CD14-positive monocyte (primary cell): Measurements from ENCODE around the gene NDUFC2. TPM values are rescaled to one million over a fixed set of nuclear protein-coding genes. Genes with fewer than 3 reads are reported as not detected.

Source experiments
- DNase-seq, 3 donors: peaks; one replicate each; pipeline ENCODE4 v3.0.0-alpha.2; 2011 to 2022
- H2AFZ ChIP-seq: 2 replicates; pipeline ENCODE4 v1.6.0; 2012; ENCODE audit warnings: mild to moderate bottlenecking, low read depth, low read length, inconsistent platforms; ENCODE audit not compliant: insufficient read depth, poor library complexity, severe bottlenecking
- H3K27ac ChIP-seq, 2 donors: 1 replicate in 1 of 2; 2 replicates in 1 of 2; pipeline ENCODE4 v1.5.1; 2012 to 2013; ENCODE audit warnings: low read length in 2 of 2, control low read depth in 1 of 2, inconsistent platforms in 1 of 2, low read depth in 1 of 2, mild to moderate bottlenecking in 1 of 2
- H3K27me3 ChIP-seq, 2 donors: one replicate each; pipeline versions ENCODE4 v1.6.0 to v1.6.1; 2011 to 2013; ENCODE audit warnings: low read length in 2 of 2; ENCODE audit not compliant: control insufficient read depth in 2 of 2, insufficient read depth in 2 of 2
- H3K36me3 ChIP-seq, 2 donors: replicated peaks in 1 of 2; 1 replicate in 1 of 2; 2 replicates in 1 of 2; pipeline versions ENCODE4 v1.5.1 to v1.6.1; 2012 to 2013; ENCODE audit warnings: low read length in 2 of 2, control low read depth in 1 of 2, inconsistent platforms in 1 of 2, mild to moderate bottlenecking in 1 of 2; ENCODE audit not compliant: insufficient read depth in 2 of 2, control insufficient read depth in 1 of 2
- H3K4me1 ChIP-seq, 2 donors: 1 replicate in 1 of 2; 2 replicates in 1 of 2; pipeline versions ENCODE4 v1.5.1 to v1.6.1; 2012 to 2013; ENCODE audit warnings: low read length in 2 of 2, control low read depth in 1 of 2, inconsistent platforms in 1 of 2, mild to moderate bottlenecking in 1 of 2, moderate library complexity in 1 of 2; ENCODE audit not compliant: insufficient read depth in 2 of 2, control insufficient read depth in 1 of 2
- H3K4me2 ChIP-seq: replicated peaks from 2 replicates; pipeline ENCODE3; 2012; ENCODE audit warnings: low read length, moderate library complexity, mild to moderate bottlenecking; ENCODE audit not compliant: poor library complexity, severe bottlenecking; ENCODE audit errors: extremely low read depth
- H3K4me3 ChIP-seq, 3 experiments: fragments of 200-600 bp in 1 of 3; sonication (generic) in 1 of 3; replicated peaks in 1 of 3; 1 replicate in 2 of 3; 2 replicates in 1 of 3; pipeline ENCODE4 v1.5.1; 2011 to 2013; ENCODE audit warnings: low read length in 3 of 3, mild to moderate bottlenecking in 3 of 3, control low read depth in 2 of 3, low read depth in 2 of 3, inconsistent platforms in 1 of 3, moderate library complexity in 1 of 3
- H3K79me2 ChIP-seq: 2 replicates; pipeline ENCODE4 v1.6.0; 2012; ENCODE audit warnings: mild to moderate bottlenecking, control low read depth, inconsistent platforms, low read length, moderate library complexity; ENCODE audit not compliant: insufficient read depth
- H3K9ac ChIP-seq: 2 replicates; pipeline ENCODE4 v1.6.0; 2017; ENCODE audit warnings: low read length, mild to moderate bottlenecking; ENCODE audit not compliant: insufficient read depth, poor library complexity, severe bottlenecking
- H3K9me3 ChIP-seq, 2 donors: replicated peaks in 1 of 2; 1 replicate in 1 of 2; 2 replicates in 1 of 2; pipeline versions ENCODE4 v1.5.1 to v1.6.1; 2012 to 2013; ENCODE audit warnings: low read length in 2 of 2, control low read depth in 1 of 2; ENCODE audit not compliant: control insufficient read depth in 1 of 2, insufficient read depth in 1 of 2
- H4K20me1 ChIP-seq: 2 replicates; pipeline ENCODE4 v1.6.0; 2012; ENCODE audit warnings: mild to moderate bottlenecking, low read length, control low read depth, moderate library complexity; ENCODE audit not compliant: insufficient read depth
- H3K27ac Mint-ChIP-seq, 7 donors: one replicate each; pipeline ENCODE4 v1.8.0; 2020; ENCODE audit warnings: mild to moderate bottlenecking in 7 of 7, mixed read lengths in 7 of 7, moderate library complexity in 6 of 7, inconsistent platforms in 2 of 7
- H3K27me3 Mint-ChIP-seq, 3 donors: one replicate each; pipeline ENCODE4 v1.8.0; 2021 to 2022; ENCODE audit warnings: low read depth in 3 of 3, mild to moderate bottlenecking in 3 of 3, mixed read lengths in 3 of 3, moderate library complexity in 3 of 3, inconsistent platforms in 1 of 3
- H3K36me3 Mint-ChIP-seq, 2 donors: one replicate each; pipeline ENCODE4 v1.8.0; 2020; ENCODE audit warnings: mixed read lengths in 2 of 2, inconsistent platforms in 1 of 2, mild to moderate bottlenecking in 1 of 2
- H3K4me1 Mint-ChIP-seq: one replicate; pipeline ENCODE4 v1.8.0; 2020; ENCODE audit warnings: mild to moderate bottlenecking, mixed read lengths
- H3K4me3 Mint-ChIP-seq, 2 donors: one replicate each; pipeline ENCODE4 v1.8.0; 2020; ENCODE audit warnings: mild to moderate bottlenecking in 2 of 2, mixed read lengths in 2 of 2, moderate library complexity in 1 of 2
- H3K9me3 Mint-ChIP-seq, 7 donors: one replicate each; pipeline ENCODE4 v1.8.0; 2020 to 2022; ENCODE audit warnings: mixed read lengths in 7 of 7, mild to moderate bottlenecking in 6 of 7, moderate library complexity in 6 of 7, inconsistent platforms in 2 of 7
- WGBS: methylation state at CpG from one replicate; pipeline ENCODE4 v1.1.5; 2013; ENCODE audit warnings: missing lambda C conversion rate; ENCODE audit not compliant: insufficient coverage; 5-methylcytosine and 5-hydroxymethylcytosine counted together
- intact Hi-C, 2 donors: fragments of 100-400 bp; cut with micrococcal nuclease; formaldehyde crosslinking; loops; one replicate each; pipeline versions ENCODE4 v1.15.0 to v1.15.1; 2023
- polyA plus RNA-seq, 3 donors: library from polyadenylated mRNA; depleted of rRNA in 1 of 3; unstranded in 2 of 3; stranded (reverse) in 1 of 3; fragments of 300-500 nt in 2 of 3; fragments of >200 nt in 1 of 3; fragmentation: Illumina TruSeq in 2 of 3; gene quantifications; 1 replicate in 2 of 3; 2 replicates in 1 of 3; pipeline ENCODE4 v1.2.3, GENCODE V29; 2012 to 2021
- TF ChIP-seq, protein P1 (sequence below): fragments of 200-600 bp; IDR thresholded peaks from one replicate; pipeline ENCODE4 v1.8.0; 2022; ENCODE audit warnings: antibody characterized with exemption, mild to moderate bottlenecking

Gene NDUFC2
- polyA plus RNA-seq, 3 donors, result 47.7 to 219 (median 209) TPM

DNA sequence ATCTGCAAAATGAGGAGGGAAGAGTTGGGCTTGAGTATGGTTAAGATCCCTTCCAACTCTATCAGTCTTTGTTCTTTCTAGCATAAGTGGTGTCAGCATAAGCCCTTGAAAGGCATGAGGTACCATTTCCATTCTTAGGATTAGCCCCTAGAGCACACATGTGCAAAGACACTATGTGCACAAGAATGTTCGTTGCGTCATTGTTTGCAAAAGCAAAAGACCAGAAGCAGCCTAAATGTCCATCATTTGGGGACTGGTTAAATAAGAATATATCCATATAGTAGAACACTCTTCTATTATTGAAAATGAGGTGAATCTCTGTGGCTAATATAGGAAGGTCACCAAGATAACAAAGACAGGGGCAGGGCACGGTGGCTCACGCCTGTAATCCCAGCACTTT, 46.6 kb downstream of the NDUFC2 start:
- Histone ChIP-seq H3K4me3 (no peak overlapping the region), H3K4me2 (no peak overlapping the region), H3K4me1 (no peaks in the 10 kb centered on the region), H4K20me1 (no peaks in the 10 kb centered on the region), H2AFZ (no peak overlapping the region), H3K9me3 (no peaks in the 10 kb centered on the region), H3K79me2 (no peaks in the 10 kb centered on the region), H3K9ac (no peak overlapping the region), H3K36me3 (no peaks in the 10 kb centered on the region), H3K27ac (no peak overlapping the region), H3K27me3 (no peaks in the 10 kb centered on the region)
- Mint-ChIP-seq H3K36me3 (no peaks in the 10 kb centered on the region), H3K27me3 (peaks cover 0 to 5% (median 3%) of the 10 kb centered on the region in 3 donors), H3K4me3 (no peak overlapping the region), H3K4me1 (no peaks in the 10 kb centered on the region), H3K27ac (no peak overlapping the region), H3K9me3 (peaks cover 0 to 2% (median 0%) of the 10 kb centered on the region in 7 donors)
- no peak for DNase-seq
- intact Hi-C loops, result no loop called here
- no CpG with 5 or more reads among the region's 4 CpGs for WGBS
- TF ChIP-seq, protein P1, sequence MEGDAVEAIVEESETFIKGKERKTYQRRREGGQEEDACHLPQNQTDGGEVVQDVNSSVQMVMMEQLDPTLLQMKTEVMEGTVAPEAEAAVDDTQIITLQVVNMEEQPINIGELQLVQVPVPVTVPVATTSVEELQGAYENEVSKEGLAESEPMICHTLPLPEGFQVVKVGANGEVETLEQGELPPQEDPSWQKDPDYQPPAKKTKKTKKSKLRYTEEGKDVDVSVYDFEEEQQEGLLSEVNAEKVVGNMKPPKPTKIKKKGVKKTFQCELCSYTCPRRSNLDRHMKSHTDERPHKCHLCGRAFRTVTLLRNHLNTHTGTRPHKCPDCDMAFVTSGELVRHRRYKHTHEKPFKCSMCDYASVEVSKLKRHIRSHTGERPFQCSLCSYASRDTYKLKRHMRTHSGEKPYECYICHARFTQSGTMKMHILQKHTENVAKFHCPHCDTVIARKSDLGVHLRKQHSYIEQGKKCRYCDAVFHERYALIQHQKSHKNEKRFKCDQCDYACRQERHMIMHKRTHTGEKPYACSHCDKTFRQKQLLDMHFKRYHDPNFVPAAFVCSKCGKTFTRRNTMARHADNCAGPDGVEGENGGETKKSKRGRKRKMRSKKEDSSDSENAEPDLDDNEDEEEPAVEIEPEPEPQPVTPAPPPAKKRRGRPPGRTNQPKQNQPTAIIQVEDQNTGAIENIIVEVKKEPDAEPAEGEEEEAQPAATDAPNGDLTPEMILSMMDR, result no peak

- H3K4me2 ChIP-seq, result no peak overlapping the region
- H3K27ac Mint-ChIP-seq, result no peak overlapping the region
- TF ChIP-seq, protein P1, result no peak
These were observed 47.6 kb downstream of the NDUFC2 start for GRCh38 chr11:78032090-78032489.

More at GRCh38 chr11:78032090-78032489, 47.6 kb downstream of the NDUFC2 start:
- H3K4me3 Mint-ChIP-seq, result no peak overlapping the region
- peaks cover 0 to 3% (median 0%) of the 10 kb centered on the region in 7 donors for H3K9me3 Mint-ChIP-seq
- no peaks in the 10 kb centered on the region for H3K4me1 ChIP-seq
- no peaks in the 10 kb centered on the region for H3K79me2 ChIP-seq
- no peaks in the 10 kb centered on the region for H3K9me3 ChIP-seq
- H3K4me3 ChIP-seq, result no peak overlapping the region
- no peak overlapping the region for H3K9ac ChIP-seq
- H3K27ac ChIP-seq, result no peak overlapping the region
- H3K4me1 Mint-ChIP-seq, result no peaks in the 10 kb centered on the region
- H3K27me3 Mint-ChIP-seq, result peaks cover 0 to 5% (median 5%) of the 10 kb centered on the region in 3 donors
- no peak for DNase-seq
- H3K36me3 Mint-ChIP-seq, result no peaks in the 10 kb centered on the region
- H3K27me3 ChIP-seq, result no peaks in the 10 kb centered on the region
- H4K20me1 ChIP-seq, result no peaks in the 10 kb centered on the region
- no peaks in the 10 kb centered on the region for H3K36me3 ChIP-seq
- H2AFZ ChIP-seq, result no peak overlapping the region
- intact Hi-C loops, result no loop called here
